Measurements from ENCODE around the gene SH3GL3.

SH3GL3 gene

GRCh38 chr15:83595191-83595590 lies 148.1 kb downstream of the SH3GL3 start (continued):
- no peak for TF ChIP-seq SP2 (tag by site-specific recombination; IDR thresholded peaks at IDR 0.05)
- no peak for TF ChIP-seq ZNF23 (tag by site-specific recombination; IDR thresholded peaks at IDR 0.05; ENCODE audit: borderline replicate concordance)

GRCh38 chr15:83598031-83598430 lies 150.9 kb downstream of the SH3GL3 start:
- no peaks in the 10 kb centered on the region; a peak in 1 of 3 replicates for H3K36me3 ChIP-seq (ENCODE audit: control insufficient read depth in 2 of 2, insufficient read depth in 1 of 2, low read length in 2 of 2)
- no peak overlapping the region for H3K4me3 ChIP-seq (ENCODE audit: low read depth, low read length)
- TF ChIP-seq ZNF501 (tag by site-specific recombination; IDR thresholded peaks at IDR 0.05) (no peak), ZNF707 (tag by site-specific recombination; IDR thresholded peaks at IDR 0.05) (no peak), ZNF248 (tag by site-specific recombination; IDR thresholded peaks at IDR 0.05) (no peak)
- no peaks in the 10 kb centered on the region for H3K4me1 ChIP-seq (ENCODE audit: control insufficient read depth, insufficient read depth, low read length)
- POLR2A ChIA-PET, result no interaction called here
- H3K9me3 ChIP-seq (ENCODE audit: control insufficient read depth, insufficient read depth, low read depth, low read length), result no peaks in the 10 kb centered on the region
- CTCF ChIA-PET, result no interaction called here
- H3K27ac ChIP-seq (ENCODE audit: extremely low read depth, low read depth, low read length), result no peak overlapping the region

GRCh38 chr15:83602021-83602420 lies 154.9 kb downstream of the SH3GL3 start:
- Histone ChIP-seq H3K4me1 (ENCODE audit: control insufficient read depth, insufficient read depth, low read length) (no peaks in the 10 kb centered on the region), H3K4me3 (ENCODE audit: low read depth, low read length) (no peak overlapping the region), H3K9me3 (ENCODE audit: control insufficient read depth, insufficient read depth, low read depth, low read length) (no peaks in the 10 kb centered on the region), H3K27ac (ENCODE audit: extremely low read depth, low read depth, low read length) (no peak overlapping the region), H3K36me3 (ENCODE audit: control insufficient read depth in 2 of 2, insufficient read depth in 1 of 2, low read length in 2 of 2) (no peaks in the 10 kb centered on the region; a peak in 1 of 3 replicates)
- CTCF ChIA-PET, result no interaction called here
- POLR2A ChIA-PET, result no interaction called here
- no peak for TF ChIP-seq ZFP3 (tag by site-specific recombination; IDR thresholded peaks at IDR 0.05; ENCODE audit: low read depth)
- no peak for TF ChIP-seq ZNF596 (tag by site-specific recombination; IDR thresholded peaks at IDR 0.05)
- TF ChIP-seq KLF10 (tag by site-specific recombination; IDR thresholded peaks at IDR 0.05), result no peak
- no peak for TF ChIP-seq ZNF426 (tag by site-specific recombination; IDR thresholded peaks at IDR 0.05)
- TF ChIP-seq ZNF146 (tag by site-specific recombination; IDR thresholded peaks at IDR 0.05), result no peak
- no peak for TF ChIP-seq ZNF223 (tag by site-specific recombination; IDR thresholded peaks at IDR 0.05)
- TF ChIP-seq ZFHX2 (tag by site-specific recombination; conservative IDR thresholded peaks at IDR 0.05), result no peak
- no peak for TF ChIP-seq EGR2 (tag by site-specific recombination; IDR thresholded peaks at IDR 0.05; ENCODE audit: low read depth)

- TF ChIP-seq ZBTB48 (tag by site-specific recombination; IDR thresholded peaks at IDR 0.05) (no peak), ZNF214 (tag by site-specific recombination; IDR thresholded peaks at IDR 0.05; ENCODE audit: borderline replicate concordance) (no peak), GLIS1 (tag by site-specific recombination; IDR thresholded peaks at IDR 0.05) (no peak), ZNF747 (tag by site-specific recombination; IDR thresholded peaks at IDR 0.05) (no peak), ZNF48 (tag by site-specific recombination; IDR thresholded peaks at IDR 0.05) (no peak), ZNF423 (tag by site-specific recombination; IDR thresholded peaks at IDR 0.05) (no peak), ZNF174 (tag by site-specific recombination; IDR thresholded peaks at IDR 0.05) (no peak)
- TF ChIP-seq, protein P1, sequence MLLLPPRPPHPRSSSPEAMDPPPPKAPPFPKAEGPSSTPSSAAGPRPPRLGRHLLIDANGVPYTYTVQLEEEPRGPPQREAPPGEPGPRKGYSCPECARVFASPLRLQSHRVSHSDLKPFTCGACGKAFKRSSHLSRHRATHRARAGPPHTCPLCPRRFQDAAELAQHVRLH (tag by site-specific recombination; IDR thresholded peaks at IDR 0.05), result no peak
- TF ChIP-seq, protein P2, sequence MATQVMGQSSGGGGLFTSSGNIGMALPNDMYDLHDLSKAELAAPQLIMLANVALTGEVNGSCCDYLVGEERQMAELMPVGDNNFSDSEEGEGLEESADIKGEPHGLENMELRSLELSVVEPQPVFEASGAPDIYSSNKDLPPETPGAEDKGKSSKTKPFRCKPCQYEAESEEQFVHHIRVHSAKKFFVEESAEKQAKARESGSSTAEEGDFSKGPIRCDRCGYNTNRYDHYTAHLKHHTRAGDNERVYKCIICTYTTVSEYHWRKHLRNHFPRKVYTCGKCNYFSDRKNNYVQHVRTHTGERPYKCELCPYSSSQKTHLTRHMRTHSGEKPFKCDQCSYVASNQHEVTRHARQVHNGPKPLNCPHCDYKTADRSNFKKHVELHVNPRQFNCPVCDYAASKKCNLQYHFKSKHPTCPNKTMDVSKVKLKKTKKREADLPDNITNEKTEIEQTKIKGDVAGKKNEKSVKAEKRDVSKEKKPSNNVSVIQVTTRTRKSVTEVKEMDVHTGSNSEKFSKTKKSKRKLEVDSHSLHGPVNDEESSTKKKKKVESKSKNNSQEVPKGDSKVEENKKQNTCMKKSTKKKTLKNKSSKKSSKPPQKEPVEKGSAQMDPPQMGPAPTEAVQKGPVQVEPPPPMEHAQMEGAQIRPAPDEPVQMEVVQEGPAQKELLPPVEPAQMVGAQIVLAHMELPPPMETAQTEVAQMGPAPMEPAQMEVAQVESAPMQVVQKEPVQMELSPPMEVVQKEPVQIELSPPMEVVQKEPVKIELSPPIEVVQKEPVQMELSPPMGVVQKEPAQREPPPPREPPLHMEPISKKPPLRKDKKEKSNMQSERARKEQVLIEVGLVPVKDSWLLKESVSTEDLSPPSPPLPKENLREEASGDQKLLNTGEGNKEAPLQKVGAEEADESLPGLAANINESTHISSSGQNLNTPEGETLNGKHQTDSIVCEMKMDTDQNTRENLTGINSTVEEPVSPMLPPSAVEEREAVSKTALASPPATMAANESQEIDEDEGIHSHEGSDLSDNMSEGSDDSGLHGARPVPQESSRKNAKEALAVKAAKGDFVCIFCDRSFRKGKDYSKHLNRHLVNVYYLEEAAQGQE (tag by site-specific recombination; IDR thresholded peaks at IDR 0.05), result no peak
- ChIA-PET POLR2A (no interaction called here), CTCF (interaction anchor here (0.6 to 1.1 kb wide), 4 partner anchors 39 to 431 kb away, joined by 3 to 5 read pairs (median 3); no protein-coding TSS in a partner anchor)
- no peak overlapping the region for H3K27ac ChIP-seq (ENCODE audit: extremely low read depth, low read depth, low read length)
- H3K4me3 ChIP-seq (ENCODE audit: low read depth, low read length), result no peak overlapping the region
- no peaks in the 10 kb centered on the region for H3K9me3 ChIP-seq (ENCODE audit: control insufficient read depth, insufficient read depth, low read depth, low read length)
- no peaks in the 10 kb centered on the region for H3K4me1 ChIP-seq (ENCODE audit: control insufficient read depth, insufficient read depth, low read length)
- no peaks in the 10 kb centered on the region; a peak in 1 of 3 replicates for H3K36me3 ChIP-seq (ENCODE audit: control insufficient read depth in 2 of 2, insufficient read depth in 1 of 2, low read length in 2 of 2)
These were observed 157.4 kb downstream of the SH3GL3 start for GRCh38 chr15:83604549-83604948.
